ENCODE data around the gene KCND3.

DNA sequence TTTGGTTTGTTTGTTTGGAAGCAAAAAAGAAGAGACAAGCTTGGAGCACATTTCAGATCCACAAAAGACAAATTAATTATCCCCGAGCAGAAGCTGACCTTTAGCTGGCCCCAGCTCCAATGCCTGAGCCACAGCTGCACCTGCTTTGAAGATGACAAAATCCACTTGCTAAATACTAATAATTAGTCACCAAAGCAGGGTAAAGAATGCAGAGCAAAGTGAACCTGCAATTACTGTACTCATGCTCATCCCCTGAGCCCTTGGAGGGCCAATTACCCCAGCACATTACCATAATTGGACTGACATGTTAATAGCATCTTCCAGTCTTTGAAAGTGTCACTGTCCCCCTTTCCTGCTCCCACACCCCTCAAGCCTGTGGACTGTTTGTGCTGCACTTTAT is 38.2 kb upstream of the KCND3 start:
- TF ChIP-seq, protein P1, sequence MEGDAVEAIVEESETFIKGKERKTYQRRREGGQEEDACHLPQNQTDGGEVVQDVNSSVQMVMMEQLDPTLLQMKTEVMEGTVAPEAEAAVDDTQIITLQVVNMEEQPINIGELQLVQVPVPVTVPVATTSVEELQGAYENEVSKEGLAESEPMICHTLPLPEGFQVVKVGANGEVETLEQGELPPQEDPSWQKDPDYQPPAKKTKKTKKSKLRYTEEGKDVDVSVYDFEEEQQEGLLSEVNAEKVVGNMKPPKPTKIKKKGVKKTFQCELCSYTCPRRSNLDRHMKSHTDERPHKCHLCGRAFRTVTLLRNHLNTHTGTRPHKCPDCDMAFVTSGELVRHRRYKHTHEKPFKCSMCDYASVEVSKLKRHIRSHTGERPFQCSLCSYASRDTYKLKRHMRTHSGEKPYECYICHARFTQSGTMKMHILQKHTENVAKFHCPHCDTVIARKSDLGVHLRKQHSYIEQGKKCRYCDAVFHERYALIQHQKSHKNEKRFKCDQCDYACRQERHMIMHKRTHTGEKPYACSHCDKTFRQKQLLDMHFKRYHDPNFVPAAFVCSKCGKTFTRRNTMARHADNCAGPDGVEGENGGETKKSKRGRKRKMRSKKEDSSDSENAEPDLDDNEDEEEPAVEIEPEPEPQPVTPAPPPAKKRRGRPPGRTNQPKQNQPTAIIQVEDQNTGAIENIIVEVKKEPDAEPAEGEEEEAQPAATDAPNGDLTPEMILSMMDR (IDR thresholded peaks at IDR 0.05) = no peak
- no peak for TF ChIP-seq POLR2A (IDR thresholded peaks at IDR 0.05)
- no peak for TF ChIP-seq POLR2AphosphoS5 (IDR thresholded peaks at IDR 0.05)
